ENCODE data around the gene OGFR.

The OGFR gene

GRCh38 chr20:62809530-62810428, 5.1 kb downstream of the OGFR start:
- Histone ChIP-seq H3K4me3 (no peak overlapping the region), H3K27ac (no peak overlapping the region)

- Histone ChIP-seq H3K4me3 (no peak overlapping the region), H3K27ac (no peak overlapping the region)
Observed at GRCh38 chr20:62811320-62811719, 6.7 kb downstream of the OGFR start.

DNA sequence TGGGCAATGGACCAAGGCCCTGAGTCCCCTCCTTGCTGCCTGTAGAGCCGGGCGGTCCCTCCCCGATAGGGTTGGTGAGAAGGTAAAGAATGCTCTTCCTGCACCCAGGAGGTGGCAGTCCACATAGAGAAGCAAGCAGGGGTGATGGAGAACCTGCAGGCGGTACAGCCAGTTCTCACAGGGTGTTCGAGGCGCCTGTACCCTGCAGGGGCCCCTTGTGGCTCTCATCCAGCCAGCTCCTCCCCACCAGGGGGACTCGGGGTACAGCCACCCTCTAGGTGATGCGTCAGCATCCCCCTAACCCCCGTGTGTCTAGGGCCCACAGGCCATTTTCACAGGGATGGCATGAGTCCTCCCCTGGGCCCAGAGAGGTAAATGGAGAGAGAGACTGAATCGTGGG, 7.1 kb downstream of the OGFR start:
- H3K4me3 ChIP-seq, result no peak overlapping the region
- H3K27ac ChIP-seq, result no peak overlapping the region

GRCh38 chr20:62812181-62812906, 7.7 kb downstream of the OGFR start:
- H3K27ac ChIP-seq, result no peak overlapping the region
- no peak overlapping the region for H3K4me3 ChIP-seq

DNA sequence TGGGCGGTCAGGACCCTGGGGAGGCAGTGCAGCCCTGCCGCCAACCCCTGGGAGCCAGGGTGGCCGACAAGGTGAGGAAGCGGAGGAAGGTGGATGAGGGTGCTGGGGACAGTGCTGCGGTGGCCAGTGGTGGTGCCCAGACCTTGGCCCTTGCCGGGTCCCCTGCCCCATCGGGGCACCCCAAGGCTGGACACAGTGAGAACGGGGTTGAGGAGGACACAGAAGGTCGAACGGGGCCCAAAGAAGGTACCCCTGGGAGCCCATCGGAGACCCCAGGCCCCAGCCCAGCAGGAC, 8.2 kb downstream of the OGFR start:
- no peak overlapping the region for H3K27ac ChIP-seq
- H3K4me3 ChIP-seq, result no peak overlapping the region

- no peak overlapping the region for H3K27ac ChIP-seq
- no peak overlapping the region for H3K4me3 ChIP-seq
Observed at GRCh38 chr20:62813588-62813987, 9.0 kb downstream of the OGFR start.

DNA sequence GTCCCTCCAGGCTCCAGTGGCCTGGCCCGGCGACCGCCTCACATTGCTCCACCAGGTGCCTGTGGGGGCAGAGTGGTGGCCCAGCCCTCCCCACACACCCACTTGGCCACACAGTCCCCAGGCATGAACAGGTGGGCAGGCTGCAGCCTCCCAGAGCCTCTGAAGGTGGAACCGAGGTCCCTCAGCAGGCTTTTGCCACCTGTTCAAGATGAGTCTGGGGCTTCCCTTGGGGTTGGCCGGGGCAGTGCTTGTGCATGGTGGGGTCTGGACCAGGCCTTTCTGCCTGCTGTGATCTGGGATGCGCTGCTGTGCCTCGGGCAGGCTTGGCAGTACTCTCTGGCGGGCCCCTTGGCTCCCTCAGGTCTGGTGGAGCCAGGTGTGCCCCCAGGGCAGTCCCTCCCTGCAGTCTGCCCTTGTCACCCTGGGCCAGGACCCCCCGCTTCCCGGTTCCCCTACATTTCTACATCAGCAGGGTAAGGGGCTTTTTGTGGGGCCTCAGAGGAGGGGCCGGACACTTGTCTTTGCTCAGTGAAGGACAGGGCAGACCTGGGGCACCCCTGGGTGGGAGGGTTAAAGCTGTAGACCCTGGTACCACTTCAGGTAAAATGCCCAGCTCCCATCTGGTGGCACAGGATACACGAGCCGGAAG, 9.5 kb downstream of the OGFR start:
- Histone ChIP-seq H3K4me3 (no peak overlapping the region), H3K27ac (no peak overlapping the region)

DNA sequence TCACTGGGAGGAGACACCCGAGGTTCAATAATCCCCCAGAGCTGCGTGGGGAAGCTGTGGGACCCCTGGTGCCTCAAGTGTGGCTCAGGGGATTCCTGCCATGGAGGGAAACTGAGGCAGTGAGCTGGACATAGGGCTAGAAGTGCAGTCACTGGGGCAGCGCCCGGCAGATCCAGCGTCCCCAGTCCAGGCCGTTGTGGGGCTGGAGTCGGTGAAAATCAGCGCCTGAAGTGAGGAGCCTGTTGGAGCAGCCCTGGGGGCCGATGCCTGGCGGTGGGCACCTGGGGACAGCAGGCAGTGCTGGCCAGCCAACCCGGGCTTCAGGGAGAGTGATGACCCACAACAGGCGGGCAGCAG, 10.1 kb downstream of the OGFR start:
- Histone ChIP-seq H3K27ac (no peak overlapping the region), H3K4me3 (no peak overlapping the region)

GRCh38 chr20:62815066-62815991, 10.7 kb downstream of the OGFR start:
- Histone ChIP-seq H3K27ac (no peak overlapping the region), H3K4me3 (no peak overlapping the region)

DNA sequence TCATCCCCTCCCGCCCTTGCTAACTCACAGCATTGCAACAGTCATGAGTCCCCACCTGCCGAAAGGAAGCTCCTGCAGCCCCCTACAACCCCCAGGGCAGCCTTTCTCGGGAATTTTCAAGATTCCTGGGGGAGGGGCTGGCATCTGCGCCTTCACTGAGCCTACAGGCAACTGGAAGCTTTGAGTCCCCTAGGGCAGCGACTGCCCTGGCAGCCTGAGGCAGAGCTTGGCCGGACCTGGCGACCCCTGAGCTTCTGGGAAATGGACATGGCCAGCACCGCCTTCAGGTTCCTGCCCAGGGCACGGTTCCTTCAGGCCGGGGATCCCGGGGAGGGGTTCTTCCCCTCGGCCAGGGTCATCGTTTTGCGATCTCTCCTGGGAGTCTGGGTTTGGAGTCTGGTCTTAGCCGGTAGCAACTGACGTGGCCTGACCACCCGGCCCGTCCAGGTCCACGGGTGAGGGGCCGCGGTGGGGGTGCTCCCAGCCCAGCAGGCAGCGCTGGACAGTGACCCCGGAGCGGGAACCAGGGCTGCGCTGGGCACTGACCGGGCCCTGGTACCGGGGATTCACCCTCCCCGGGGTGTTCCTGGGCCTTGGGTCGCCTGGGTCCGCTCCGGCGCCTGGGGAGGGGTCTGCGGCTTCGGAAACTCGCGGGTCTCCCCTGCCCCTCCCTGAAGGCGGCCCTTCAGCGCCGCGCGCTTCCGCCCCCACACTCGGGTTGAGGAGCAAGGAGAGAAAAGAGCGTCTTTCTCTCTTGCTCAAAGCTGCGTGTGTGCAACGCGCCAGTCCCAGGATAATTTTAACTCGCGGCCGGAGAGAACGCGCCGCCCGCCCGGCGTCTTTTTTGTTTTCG, 11.6 kb downstream of the OGFR start:
- peak overlapping the region in 1 of 21 experiments; percentile 13 for H3K27ac ChIP-seq
- peak overlapping the region in 2 of 7 experiments; percentile 23 to 34 for H3K4me3 ChIP-seq

DNA sequence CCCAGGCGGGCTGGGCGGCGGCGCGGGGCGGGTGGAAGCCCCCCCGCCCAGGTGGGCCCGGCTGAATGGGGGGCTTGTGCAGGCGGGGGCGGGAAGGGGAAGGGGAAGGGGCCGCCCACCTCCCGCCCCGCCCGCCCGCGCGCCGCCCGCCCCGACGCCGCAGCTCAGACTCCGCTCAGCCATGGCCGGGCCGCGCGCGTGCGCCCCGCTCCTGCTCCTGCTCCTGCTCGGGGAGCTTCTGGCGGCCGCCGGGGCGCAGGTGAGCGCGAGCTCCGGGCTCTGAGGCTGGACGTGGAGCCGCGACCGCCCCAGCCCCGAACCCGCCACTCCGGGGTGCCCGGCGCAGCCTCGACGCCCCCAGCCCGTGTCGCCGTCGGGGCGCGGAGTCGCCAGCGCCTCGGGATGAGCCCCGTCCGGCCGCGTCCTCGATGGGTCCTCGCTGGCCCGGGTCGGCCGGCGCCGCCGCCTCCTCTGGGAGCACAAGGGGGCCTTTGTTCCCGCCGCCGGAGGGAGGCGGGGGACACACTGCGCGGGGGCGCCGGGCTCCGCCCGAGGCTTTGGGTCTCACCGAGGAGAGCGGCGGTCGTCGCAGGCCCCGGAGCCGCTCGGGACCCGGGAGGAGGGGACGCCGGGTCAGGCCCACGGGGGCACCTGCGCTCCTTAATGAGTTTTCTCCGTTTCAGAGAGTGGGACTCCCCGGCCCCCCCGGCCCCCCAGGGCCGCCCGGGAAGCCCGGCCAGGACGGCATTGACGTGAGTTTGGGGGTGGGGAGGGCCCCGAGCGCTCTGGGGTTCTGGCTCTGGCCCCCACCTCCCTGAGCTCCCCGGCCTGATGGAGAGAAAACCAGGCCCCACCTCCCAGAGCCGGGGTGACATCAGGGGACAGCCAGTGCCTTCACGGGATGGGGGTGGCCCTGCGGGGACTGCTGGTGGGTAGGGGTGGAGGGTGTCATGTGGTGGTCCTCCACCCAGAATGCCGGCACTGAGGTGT, 12.5 kb downstream of the OGFR start, which contains the start of gene COL9A3:
Gene COL9A3, plus strand, starts transcription at position 167 of the 990 bp plus-strand sequence. Its CDS starts 15 bp downstream, at position 182.
- peak within 1 kb of the TSS in 2 of 7 experiments; percentile 23 to 34 for H3K4me3 ChIP-seq

DNA sequence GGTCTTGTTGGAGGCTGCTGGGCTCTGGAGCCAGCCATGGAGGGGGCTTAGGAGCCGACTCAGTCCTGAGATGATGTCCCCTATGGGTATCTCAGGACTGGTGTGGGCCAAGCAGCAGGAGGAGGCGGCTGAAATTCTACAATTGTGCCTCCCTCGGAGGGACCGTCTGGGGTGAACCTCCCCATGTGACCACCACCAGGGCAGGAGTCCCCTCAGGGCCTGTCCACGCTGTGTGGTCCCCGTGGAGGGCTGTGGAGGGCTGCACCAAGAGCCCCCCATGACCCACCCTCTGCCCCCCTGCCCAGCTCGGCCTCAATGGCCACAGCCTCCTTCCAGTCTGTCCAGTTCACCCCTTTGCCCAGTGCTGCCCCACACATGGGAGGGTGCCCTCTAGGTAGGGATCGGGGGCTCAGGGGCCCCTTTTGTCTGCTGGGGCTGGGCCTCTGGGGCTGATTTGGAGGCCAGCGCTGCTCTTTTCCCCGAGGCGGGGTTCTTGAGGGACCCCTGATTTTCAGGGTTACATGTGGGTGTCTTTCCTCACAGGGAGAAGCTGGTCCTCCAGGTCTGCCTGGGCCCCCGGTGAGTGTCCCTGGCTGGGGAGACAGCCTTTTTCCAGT, 13.4 kb downstream of the OGFR start:
- no peak overlapping the region for H3K4me3 ChIP-seq
- no peak overlapping the region for H3K27ac ChIP-seq

More for the DNA sequence above, 12.5 kb downstream of the OGFR start, which contains the start of gene COL9A3:
- H3K27ac ChIP-seq, result peak within 1 kb of the TSS in 1 of 21 experiments; percentile 13

- Histone ChIP-seq H3K4me3 (no peak overlapping the region), H3K27ac (no peak overlapping the region)
Observed at GRCh38 chr20:62818592-62819493, 14.2 kb downstream of the OGFR start.

DNA sequence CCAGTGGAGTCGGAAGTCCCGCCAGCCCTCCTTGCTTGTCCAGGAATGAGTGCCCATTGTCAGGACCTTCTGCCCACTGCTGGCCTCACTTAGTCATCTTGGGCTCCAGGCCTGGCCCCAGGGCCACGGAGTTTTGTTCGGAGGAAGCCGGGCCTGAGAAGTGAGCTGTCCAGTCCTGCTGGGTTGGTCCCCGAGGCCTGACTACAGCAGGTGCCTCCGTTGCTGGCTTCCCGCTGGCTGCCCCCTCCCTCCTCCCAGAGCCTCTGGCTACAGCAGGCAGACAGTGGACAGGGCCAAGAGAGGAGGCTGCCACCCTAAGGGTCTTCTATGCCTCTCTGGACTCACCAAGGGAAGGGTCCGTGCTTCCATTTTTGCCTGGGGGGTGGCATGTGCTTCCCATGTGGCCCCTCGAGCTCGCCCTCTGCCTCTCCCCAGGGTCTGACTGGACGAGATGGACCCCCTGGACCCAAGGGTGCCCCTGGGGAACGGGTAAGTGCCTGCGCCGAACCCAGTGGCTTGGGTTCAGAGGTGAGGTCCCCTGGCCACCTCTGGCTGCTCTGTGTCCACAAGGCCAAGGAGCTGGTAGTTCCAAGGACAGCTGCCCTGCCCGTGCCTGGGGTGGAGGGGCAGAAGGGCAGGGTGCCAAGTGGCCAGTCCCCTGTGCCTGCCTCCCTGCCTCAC, 15.0 kb downstream of the OGFR start:
- H3K27ac ChIP-seq, result no peak overlapping the region
- H3K4me3 ChIP-seq, result no peak overlapping the region

- Histone ChIP-seq H3K4me3 (no peak overlapping the region), H3K27ac (no peak overlapping the region)
Observed at GRCh38 chr20:62820208-62820961, 15.8 kb downstream of the OGFR start.
